Activated CD4-positive, CD25-positive, alpha-beta regulatory T cell treated with anti-CD3 and anti-CD28 coated beads, Interleukin-2, amount 50 U/mL, for 72 hours (primary cell): Measurements from ENCODE around the gene PIAS4.

Experiments
- DNase-seq: peaks from one replicate; pipeline ENCODE4 v3.0.0; 2021

Gene PIAS4

GRCh38 chr19:4080473-4080872 is 72.9 kb downstream of the PIAS4 start:
- no peak for DNase-seq

- no peak for DNase-seq
These were observed 74.0 kb downstream of the PIAS4 start for GRCh38 chr19:4081441-4082129.

- DNase-seq: no peak
These were observed 74.6 kb downstream of the PIAS4 start for GRCh38 chr19:4082172-4082571.

- DNase-seq: no peak
These were observed 76.4 kb downstream of the PIAS4 start for GRCh38 chr19:4083677-4084546.

- DNase-seq: no peak
These were observed 77.0 kb downstream of the PIAS4 start for GRCh38 chr19:4084547-4084877.

- DNase-seq: no peak
These were observed 78.9 kb downstream of the PIAS4 start for GRCh38 chr19:4086411-4086867.

- no peak for DNase-seq
These were observed 80.5 kb downstream of the PIAS4 start for GRCh38 chr19:4087787-4088679.

- peak; percentile 42 for DNase-seq
These were observed 81.4 kb downstream of the PIAS4 start for GRCh38 chr19:4088975-4089374.
